ENCODE data around the gene SLC12A7.

DNA sequence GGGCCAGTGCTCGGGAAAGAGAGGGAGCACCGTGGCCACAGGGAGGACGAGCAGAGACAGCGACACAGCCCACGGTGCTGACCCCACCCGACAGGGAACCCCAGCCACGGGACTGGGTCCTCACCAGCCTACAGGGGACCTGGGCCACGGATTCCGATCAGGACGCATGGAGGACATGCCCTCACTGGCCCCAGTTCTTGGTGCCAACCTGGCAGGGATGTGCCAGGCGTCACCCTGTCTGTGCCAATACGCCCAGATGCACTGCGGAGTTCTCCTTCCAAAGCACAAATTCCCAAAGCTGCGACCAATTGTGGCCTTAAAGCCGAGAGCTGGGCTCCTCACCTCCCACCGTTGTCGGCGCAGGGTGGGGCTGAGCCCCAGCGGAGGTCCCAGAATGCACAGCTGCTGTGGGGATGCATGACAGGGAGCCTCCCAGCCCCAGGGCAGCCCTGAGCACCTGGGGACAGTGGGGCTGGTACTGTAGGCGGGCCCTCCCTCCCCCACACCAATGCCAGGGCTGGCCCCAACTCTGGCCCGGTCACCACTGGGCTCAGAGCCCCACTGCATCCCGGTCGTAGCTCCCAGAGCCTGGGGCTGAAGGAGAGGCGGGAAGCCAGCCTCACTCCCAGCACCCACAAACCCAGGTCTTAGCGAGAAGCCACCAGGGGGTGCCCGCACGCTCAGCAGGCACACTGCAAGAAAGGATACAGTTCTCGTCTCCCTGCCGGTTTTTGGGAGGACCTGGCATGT is 59.0 kb downstream of the SLC12A7 start:
- TF ChIP-seq EP300 (IDR thresholded peaks at IDR 0.05) (no peak), POLR2A (IDR thresholded peaks at IDR 0.05) (no peak), POLR2AphosphoS5 (IDR thresholded peaks at IDR 0.05) (no peak)

Measured in suprapubic skin (tissue), 4 donors.